Mucosa of descending colon (tissue), 3 donors: ENCODE results near the gene SMARCB1. TPM values are rescaled to one million over a fixed set of nuclear protein-coding genes. Genes with fewer than 3 reads are reported as not detected.

Source experiments
- ATAC-seq: fragments of 200-7000 bp; cut with Tn5 transposase; one replicate; pipeline ENCODE4 v1.9.1; 2020; ENCODE audit warnings: mild to moderate bottlenecking, moderate library complexity
- DNase-seq, 3 donors: peaks; one replicate each; pipeline ENCODE4 v3.0.0-alpha.2; 2020
- H3K36me3 ChIP-seq: fragments of 200-600 bp; one replicate; pipeline ENCODE4 v1.8.0; 2021; ENCODE audit warnings: low read depth, mild to moderate bottlenecking
- H3K4me1 ChIP-seq: fragments of 200-600 bp; one replicate; pipeline ENCODE4 v1.8.0; 2021; ENCODE audit warnings: low read depth, mild to moderate bottlenecking
- H3K4me3 ChIP-seq: fragments of 200-600 bp; one replicate; pipeline ENCODE4 v1.8.0; 2021; ENCODE audit warnings: mild to moderate bottlenecking
- H3K9me3 ChIP-seq: fragments of 200-600 bp; one replicate; pipeline ENCODE4 v1.8.0; 2021; ENCODE audit warnings: mild to moderate bottlenecking
- CTCF ChIP-seq: fragments of 200-600 bp; IDR thresholded peaks from one replicate; pipeline ENCODE4 v1.8.0; 2022; ENCODE audit warnings: antibody characterized with exemption, mild to moderate bottlenecking
- intact Hi-C, 2 donors: fragments of 100-400 bp; cut with DNase I in 1 of 2; cut with micrococcal nuclease in 1 of 2; formaldehyde crosslinking; loops; one replicate each; pipeline versions ENCODE4 v1.11.0 to v1.11.1; 2022; cut with DNase I, micrococcal nuclease
- total RNA-seq, 3 donors: library from RNA; stranded (reverse); fragmentation: NEBNext Ultra II Directional in 2 of 3; extraction: Animal tissue kit (Norgen Biotek cat#: 25700) in 2 of 3; gene quantifications; one replicate each; pipeline versions ENCODE4 v1.2.1 to v1.2.4, GENCODE V29; 2021 to 2023
- donor health status: DM: no; HTN: no; CAD: no; lungs with moderate emphysema.
- donor health status: DM: no; HTN: no; CAD: no.
- donor health status: DM: no; HTN: yes; CAD: no.

SMARCB1 gene
- total RNA-seq, 3 donors from 2014 or later: 60.1 to 85.1 (median 69.3) TPM

- no peak for TF ChIP-seq CTCF
- intact Hi-C loops: no loop called here
- no peaks in the 10 kb centered on the region for H3K4me1 ChIP-seq
- H3K36me3 ChIP-seq: no peaks in the 10 kb centered on the region
- no peaks in the 10 kb centered on the region for H3K9me3 ChIP-seq
- ATAC-seq (no peak), DNase-seq (no peak)
- H3K4me3 ChIP-seq: no peak overlapping the region
These were observed 89.0 kb downstream of the SMARCB1 start for GRCh38 chr22:23875801-23876200.

- no peak for TF ChIP-seq CTCF
- H3K36me3 ChIP-seq: no peaks in the 10 kb centered on the region
- H3K9me3 ChIP-seq: no peaks in the 10 kb centered on the region
- H3K4me3 ChIP-seq: no peak overlapping the region
- H3K4me1 ChIP-seq: no peaks in the 10 kb centered on the region
- ATAC-seq (no peak), DNase-seq (no peak)
- intact Hi-C loops: no loop called here
These were observed 90.8 kb downstream of the SMARCB1 start for GRCh38 chr22:23877566-23877965.

- no peak overlapping the region for H3K4me3 ChIP-seq
- ATAC-seq (no peak), DNase-seq (no peak)
- intact Hi-C loops: no loop called here
- H3K9me3 ChIP-seq: no peaks in the 10 kb centered on the region
- no peak for TF ChIP-seq CTCF
- no peaks in the 10 kb centered on the region for H3K4me1 ChIP-seq
- H3K36me3 ChIP-seq: no peaks in the 10 kb centered on the region
These were observed 91.5 kb downstream of the SMARCB1 start for GRCh38 chr22:23878219-23878618.

- DNase-seq (no peak), ATAC-seq (no peak)
- H3K4me1 ChIP-seq: no peaks in the 10 kb centered on the region
- H3K9me3 ChIP-seq: no peaks in the 10 kb centered on the region
- no peak for TF ChIP-seq CTCF
- H3K4me3 ChIP-seq: no peak overlapping the region
- intact Hi-C loops: no loop called here
- H3K36me3 ChIP-seq: no peaks in the 10 kb centered on the region
These were observed 95.6 kb downstream of the SMARCB1 start for GRCh38 chr22:23882370-23882769.

- ATAC-seq: no peak
- no peak for DNase-seq
These were observed 96.9 kb downstream of the SMARCB1 start for GRCh38 chr22:23883658-23884057.

More at GRCh38 chr22:23883658-23884057, 96.9 kb downstream of the SMARCB1 start:
- Histone ChIP-seq H3K9me3 (no peaks in the 10 kb centered on the region), H3K36me3 (no peaks in the 10 kb centered on the region), H3K4me1 (no peaks in the 10 kb centered on the region), H3K4me3 (no peak overlapping the region)
- no peak for TF ChIP-seq CTCF
- intact Hi-C loops: no loop called here
